ENCODE data around the gene LNPK.

DNA sequence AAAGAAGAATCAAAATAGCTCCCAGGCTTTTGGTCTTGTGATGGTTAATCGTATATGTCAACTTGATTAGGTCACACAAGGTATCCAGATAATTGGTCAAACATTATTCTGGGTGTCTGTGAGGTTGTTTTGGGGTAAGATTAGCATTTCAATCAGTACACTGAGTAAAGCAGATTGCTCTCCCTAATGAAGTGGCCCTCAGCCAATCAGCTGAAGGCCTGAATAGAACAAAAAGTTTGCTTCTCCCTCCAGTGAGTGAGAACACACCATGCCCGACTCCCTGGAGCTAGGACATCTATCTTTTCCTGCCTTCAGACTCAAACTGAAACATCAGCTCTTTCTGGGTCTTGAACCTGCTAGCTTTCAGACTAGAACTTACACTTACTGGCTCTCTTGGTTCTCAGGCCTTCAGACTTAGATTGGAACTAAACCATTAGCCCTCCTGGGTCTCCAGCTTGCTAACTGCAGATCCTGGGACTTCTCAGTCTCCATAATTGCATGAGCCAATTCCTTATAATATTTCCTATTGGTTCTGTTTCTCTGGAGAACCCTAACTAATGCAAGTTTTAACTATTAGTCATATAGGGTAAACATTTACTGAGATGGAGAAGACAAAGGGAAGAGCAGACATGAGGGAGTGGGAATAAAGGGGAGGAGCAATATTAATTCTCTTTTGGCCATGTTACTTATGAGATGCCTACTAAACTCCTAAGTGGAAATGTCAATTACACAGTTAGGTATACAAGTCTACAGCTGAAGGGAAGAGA lies 25.5 kb downstream of the LNPK start:
- TF ChIP-seq EZH2 (IDR thresholded peaks at IDR 0.05; ENCODE audit: low read length, unreplicated experiment) (no peak), EZH2phosphoT487 (IDR thresholded peaks at IDR 0.05; ENCODE audit: borderline replicate concordance, low read length) (no peak), CTCF (conservative IDR thresholded peaks at IDR 0.05; ENCODE audit: low read depth, low read length) (no peak)
